ENCODE measurements around the gene HIVEP1.
"Not testable (repeated sequence)": the region's sequence is repeated elsewhere in the genome, so short reads cannot be mapped to it uniquely, and the experiment has no call there.

Gene HIVEP1

GRCh38 chr6:12083763-12084162 is 71.7 kb downstream of the HIVEP1 start:
- no peak for FAIRE-seq
- TF ChIP-seq POLR2A (IDR thresholded peaks at IDR 0.05; ENCODE audit: low read depth, low read length) = no peak
- DNase-seq (ENCODE audit: insufficient read length, low spot score) = no peak

GRCh38 chr6:12084681-12085080 is 72.6 kb downstream of the HIVEP1 start:
- no peak for FAIRE-seq
- DNase-seq (ENCODE audit: insufficient read length, low spot score) = no peak
- no peak for TF ChIP-seq POLR2A (IDR thresholded peaks at IDR 0.05; ENCODE audit: low read depth, low read length)

GRCh38 chr6:12088531-12088930 is 76.4 kb downstream of the HIVEP1 start:
- FAIRE-seq (peak; percentile 52), DNase-seq (ENCODE audit: insufficient read length, low spot score) (no peak)
- TF ChIP-seq POLR2A (IDR thresholded peaks at IDR 0.05; ENCODE audit: low read depth, low read length) = no peak

GRCh38 chr6:12090714-12091113 is 78.6 kb downstream of the HIVEP1 start:
- FAIRE-seq (no peak), DNase-seq (ENCODE audit: insufficient read length, low spot score) (no peak)
- no peak for TF ChIP-seq POLR2A (IDR thresholded peaks at IDR 0.05; ENCODE audit: low read depth, low read length)

GRCh38 chr6:12092762-12093161 is 80.7 kb downstream of the HIVEP1 start:
- no peak for TF ChIP-seq POLR2A (IDR thresholded peaks at IDR 0.05; ENCODE audit: low read depth, low read length)
- FAIRE-seq (no peak), DNase-seq (ENCODE audit: insufficient read length, low spot score) (no peak)

- DNase-seq (ENCODE audit: insufficient read length, low spot score) (no peak), FAIRE-seq (peak; percentile 20)
- TF ChIP-seq POLR2A (IDR thresholded peaks at IDR 0.05; ENCODE audit: low read depth, low read length) = no peak
Measured at GRCh38 chr6:12094689-12095088, 82.6 kb downstream of the HIVEP1 start.

GRCh38 chr6:12096342-12096741 is 84.2 kb downstream of the HIVEP1 start:
- TF ChIP-seq POLR2A (IDR thresholded peaks at IDR 0.05; ENCODE audit: low read depth, low read length) = no peak
- DNase-seq (ENCODE audit: insufficient read length, low spot score) (no peak), FAIRE-seq (no peak)

GRCh38 chr6:12097791-12098190 is 85.7 kb downstream of the HIVEP1 start:
- no peak for TF ChIP-seq POLR2A (IDR thresholded peaks at IDR 0.05; ENCODE audit: low read depth, low read length)
- no peak for DNase-seq (ENCODE audit: insufficient read length, low spot score)
- FAIRE-seq = peak; percentile 15

GRCh38 chr6:12099623-12100338 is 87.7 kb downstream of the HIVEP1 start:
- no peak for TF ChIP-seq POLR2A (IDR thresholded peaks at IDR 0.05; ENCODE audit: low read depth, low read length)
- DNase-seq (ENCODE audit: insufficient read length, low spot score) (no peak), FAIRE-seq (no peak)

GRCh38 chr6:12101048-12101447 is 88.9 kb downstream of the HIVEP1 start:
- TF ChIP-seq POLR2A (IDR thresholded peaks at IDR 0.05; ENCODE audit: low read depth, low read length) = no peak
- no peak for FAIRE-seq
- DNase-seq (ENCODE audit: insufficient read length, low spot score) = no peak

- FAIRE-seq = peak; percentile 50
- no peak for TF ChIP-seq POLR2A (IDR thresholded peaks at IDR 0.05; ENCODE audit: low read depth, low read length)
- no peak for DNase-seq (ENCODE audit: insufficient read length, low spot score)
Measured at GRCh38 chr6:12101653-12102312, 89.7 kb downstream of the HIVEP1 start.

GRCh38 chr6:12102350-12102749 is 90.2 kb downstream of the HIVEP1 start:
- peak; percentile 45 for FAIRE-seq

GRCh38 chr6:12103158-12103557 is 91.0 kb downstream of the HIVEP1 start:
- DNase-seq (ENCODE audit: insufficient read length, low spot score) (no peak), FAIRE-seq (no peak)
- TF ChIP-seq POLR2A (IDR thresholded peaks at IDR 0.05; ENCODE audit: low read depth, low read length) = no peak

More at GRCh38 chr6:12102350-12102749, 90.2 kb downstream of the HIVEP1 start:
- no peak for TF ChIP-seq POLR2A (IDR thresholded peaks at IDR 0.05; ENCODE audit: low read depth, low read length)
- DNase-seq (ENCODE audit: insufficient read length, low spot score) = no peak

- FAIRE-seq (no peak), DNase-seq (ENCODE audit: insufficient read length, low spot score) (no peak)
- no peak for TF ChIP-seq POLR2A (IDR thresholded peaks at IDR 0.05; ENCODE audit: low read depth, low read length)
Measured at GRCh38 chr6:12105271-12105670, 93.2 kb downstream of the HIVEP1 start.

- FAIRE-seq; DNase-seq (ENCODE audit: insufficient read length, low spot score): not testable (repeated sequence)
Measured at GRCh38 chr6:12108376-12108775, 96.3 kb downstream of the HIVEP1 start.
